COLO668 (cell line): Measurements from ENCODE around the gene HAND1.

Experiments used
- DNase-seq: peaks from one replicate; lab custom pipeline; 2025; ENCODE audit not compliant: unreplicated experiment; lab: John Stamatoyannopoulos, UW

HAND1 gene

GRCh38 chr5:154461531-154461930, 16.5 kb downstream of the HAND1 start:
- no peak for DNase-seq

GRCh38 chr5:154460172-154460571, 17.9 kb downstream of the HAND1 start:
- DNase-seq: no peak

GRCh38 chr5:154459015-154459414, 19.0 kb downstream of the HAND1 start:
- no peak for DNase-seq

- DNase-seq: no peak
Measured at GRCh38 chr5:154456540-154456939, 21.5 kb downstream of the HAND1 start.

GRCh38 chr5:154455585-154455984, 22.4 kb downstream of the HAND1 start:
- DNase-seq: no peak

GRCh38 chr5:154451957-154452356, 26.1 kb downstream of the HAND1 start:
- DNase-seq: no peak

- no peak for DNase-seq
Measured at GRCh38 chr5:154449786-154450185, 28.2 kb downstream of the HAND1 start.

GRCh38 chr5:154447089-154447725, 30.8 kb downstream of the HAND1 start:
- no peak for DNase-seq

GRCh38 chr5:154446195-154447088, 31.6 kb downstream of the HAND1 start:
- DNase-seq: peak; percentile 43

- peak; percentile 89 for DNase-seq
Measured at GRCh38 chr5:154445422-154446194, 32.4 kb downstream of the HAND1 start, which contains the start of gene SAP30L. TSS of gene SAP30L (plus strand) at chr5:154445997. CDS start at chr5:154446605, 608 bp downstream.

GRCh38 chr5:154444556-154445421, 33.2 kb downstream of the HAND1 start:
- DNase-seq: peak; percentile 12

- DNase-seq: no peak
Measured at GRCh38 chr5:154442801-154443200, 35.2 kb downstream of the HAND1 start.

- no peak for DNase-seq
Measured at GRCh38 chr5:154440540-154440939, 37.5 kb downstream of the HAND1 start.

GRCh38 chr5:154437281-154437965, 40.6 kb downstream of the HAND1 start:
- DNase-seq: no peak

GRCh38 chr5:154435226-154435625, 42.8 kb downstream of the HAND1 start:
- DNase-seq: no peak

- DNase-seq: no peak
Measured at GRCh38 chr5:154430961-154431630, 46.9 kb downstream of the HAND1 start.

- DNase-seq: no peak
Measured at GRCh38 chr5:154430466-154430865, 47.6 kb downstream of the HAND1 start.

- DNase-seq: no peak
Measured at GRCh38 chr5:154429341-154429740, 48.7 kb downstream of the HAND1 start.

- no peak for DNase-seq
Measured at GRCh38 chr5:154428208-154428607, 49.8 kb downstream of the HAND1 start.
